ENCODE results near the gene NSUN3. TPM values are rescaled to one million over a fixed set of nuclear protein-coding genes. Genes with fewer than 3 reads are reported as not detected.
"Not testable (repeated sequence)": the region's sequence is repeated elsewhere in the genome, so short reads cannot be mapped to it uniquely, and the experiment has no call there.

The NSUN3 gene
- polyA plus RNA-seq, 3 donors from 2014 or later = 12.1 to 16.1 (median 14.2) TPM

- Mint-ChIP-seq H3K4me3 (peak overlapping the region in 2 of 5 donors; percentile 59 to 68), H3K9me3 (peaks cover 0 to 10% (median 0%) of the 10 kb centered on the region in 6 donors), H3K4me1 (peaks cover 59 to 76% of the 10 kb centered on the region in 2 donors), H3K27ac (peak overlapping the region; percentile 60 to 94 (median 80)), H3K36me3 (peaks cover 8 to 25% (median 16%) of the 10 kb centered on the region in 3 donors), H3K27me3 (ENCODE audit: low read depth in 3 of 3) (peaks cover 0 to 2% (median 2%) of the 10 kb centered on the region in 3 donors)
- DNase-seq = no peak
Observed at GRCh38 chr3:94082391-94082937, 19.6 kb downstream of the NSUN3 start.

DNA sequence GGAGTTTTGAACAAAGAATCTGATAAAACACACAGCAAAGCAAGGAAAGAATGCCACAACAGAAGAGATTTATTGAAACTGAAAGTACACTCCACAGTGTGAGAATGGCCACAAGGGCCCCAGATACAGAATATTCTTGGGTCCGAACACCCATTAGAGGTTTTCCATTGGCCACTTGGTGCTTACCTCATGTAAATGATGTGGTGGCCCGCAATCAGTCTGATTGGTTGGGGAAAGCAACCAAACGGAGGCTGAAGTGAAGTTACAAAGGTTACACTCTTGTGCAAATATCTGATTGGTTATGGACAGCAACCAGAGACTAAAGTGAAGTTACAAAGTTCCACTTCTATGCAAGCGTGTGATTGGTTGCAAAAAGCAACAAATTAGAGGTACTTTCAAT lies 20.4 kb downstream of the NSUN3 start:
- peaks cover 54 to 76% of the 10 kb centered on the region in 2 donors for H3K4me1 Mint-ChIP-seq
- peak overlapping the region; percentile 60 to 89 (median 80) for H3K27ac Mint-ChIP-seq
- H3K9me3 Mint-ChIP-seq = peaks cover 0 to 3% (median 0%) of the 10 kb centered on the region in 6 donors
- peaks cover 4 to 23% (median 11%) of the 10 kb centered on the region in 3 donors for H3K36me3 Mint-ChIP-seq
- H3K27me3 Mint-ChIP-seq (ENCODE audit: low read depth in 3 of 3) = peaks cover 0 to 2% (median 2%) of the 10 kb centered on the region in 3 donors
- peak overlapping the region; percentile 59 to 72 (median 61) for H3K4me3 Mint-ChIP-seq
- DNase-seq = peak; percentile 46 to 55 (median 48)

- H3K4me1 Mint-ChIP-seq = peaks cover 2 to 19% of the 10 kb centered on the region in 2 donors
Observed at GRCh38 chr3:94089126-94089525, 26.3 kb downstream of the NSUN3 start.

GRCh38 chr3:94092086-94092485 lies 29.2 kb downstream of the NSUN3 start:
- Mint-ChIP-seq H3K4me3 (no peak overlapping the region), H3K27ac (peak overlapping the region in 1 of 6 donors; percentile 14), H3K4me1 (peaks cover 0 to 9% of the 10 kb centered on the region in 2 donors), H3K9me3 (no peaks in the 10 kb centered on the region), H3K27me3 (ENCODE audit: low read depth in 3 of 3) (no peaks in the 10 kb centered on the region), H3K36me3 (peaks cover 18 to 52% (median 42%) of the 10 kb centered on the region in 3 donors)
- no peak for DNase-seq

More at GRCh38 chr3:94089126-94089525, 26.3 kb downstream of the NSUN3 start:
- peaks cover 0 to 2% (median 0%) of the 10 kb centered on the region in 3 donors for H3K27me3 Mint-ChIP-seq (ENCODE audit: low read depth in 3 of 3)
- H3K36me3 Mint-ChIP-seq = peaks cover 20 to 47% (median 31%) of the 10 kb centered on the region in 3 donors
- peak overlapping the region in 1 of 6 donors; percentile 13 for H3K27ac Mint-ChIP-seq
- no peaks in the 10 kb centered on the region for H3K9me3 Mint-ChIP-seq
- H3K4me3 Mint-ChIP-seq = no peak overlapping the region
- no peak for DNase-seq

DNA sequence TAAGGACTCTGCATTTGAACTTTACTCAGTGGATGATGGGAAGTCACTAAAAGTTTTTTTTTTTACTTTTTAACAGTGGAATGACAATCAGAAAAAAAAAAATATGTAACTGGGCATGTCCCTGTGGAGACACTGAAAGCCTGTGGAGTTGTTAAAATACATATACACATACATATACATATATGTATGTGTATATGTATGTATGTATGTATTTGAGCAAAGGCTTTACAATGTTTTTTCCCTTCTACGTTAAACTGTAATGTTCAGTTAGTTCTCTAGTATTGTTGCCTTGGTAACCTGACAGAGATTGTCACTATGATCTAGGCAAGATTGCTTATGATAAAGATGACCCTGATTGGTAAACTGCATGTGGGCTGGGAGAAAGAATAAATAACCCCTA lies 30.3 kb downstream of the NSUN3 start:
- peaks cover 0 to 2% (median 0%) of the 10 kb centered on the region in 3 donors for H3K27me3 Mint-ChIP-seq (ENCODE audit: low read depth in 3 of 3)
- peaks cover 0 to 3% of the 10 kb centered on the region in 2 donors for H3K4me1 Mint-ChIP-seq
- H3K9me3 Mint-ChIP-seq = no peaks in the 10 kb centered on the region
- H3K36me3 Mint-ChIP-seq = peaks cover 27 to 58% (median 49%) of the 10 kb centered on the region in 3 donors
- H3K4me3 Mint-ChIP-seq = no peak overlapping the region
- no peak for DNase-seq
- peak overlapping the region in 2 of 6 donors; percentile 47 to 56 for H3K27ac Mint-ChIP-seq

GRCh38 chr3:94095111-94095510 lies 32.2 kb downstream of the NSUN3 start:
- peak overlapping the region in 1 of 6 donors; percentile 29 for H3K27ac Mint-ChIP-seq
- H3K4me1 Mint-ChIP-seq = no peaks in the 10 kb centered on the region
- peaks cover 23 to 54% (median 50%) of the 10 kb centered on the region in 3 donors for H3K36me3 Mint-ChIP-seq
- peaks cover 0 to 2% (median 0%) of the 10 kb centered on the region in 3 donors for H3K27me3 Mint-ChIP-seq (ENCODE audit: low read depth in 3 of 3)
- no peak overlapping the region for H3K4me3 Mint-ChIP-seq
- no peaks in the 10 kb centered on the region for H3K9me3 Mint-ChIP-seq
- DNase-seq = no peak

DNA sequence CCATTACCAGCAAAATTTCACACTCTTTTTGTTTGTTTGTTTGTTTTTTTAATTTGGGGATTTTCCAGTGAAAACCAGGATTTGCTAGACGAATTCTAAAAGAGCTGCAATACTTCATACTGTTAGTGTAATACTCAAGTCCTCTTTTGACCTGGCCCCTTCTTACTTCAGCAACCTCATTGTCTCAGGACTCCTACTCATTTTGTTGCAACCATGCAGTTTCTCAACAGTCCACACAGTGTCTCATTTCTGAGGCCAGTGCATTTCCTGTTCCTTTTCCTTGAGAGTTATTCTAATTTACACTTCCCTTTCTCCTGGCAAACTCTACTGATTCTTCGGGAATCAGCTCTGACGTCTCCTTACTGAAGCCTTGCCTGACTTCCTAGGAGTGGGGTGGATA lies 35.6 kb downstream of the NSUN3 start:
- Mint-ChIP-seq H3K9me3 (no peaks in the 10 kb centered on the region), H3K27me3 (ENCODE audit: low read depth in 3 of 3) (peaks cover 0 to 2% (median 0%) of the 10 kb centered on the region in 3 donors), H3K36me3 (peaks cover 24 to 48% (median 39%) of the 10 kb centered on the region in 3 donors), H3K4me3 (no peak overlapping the region), H3K4me1 (no peaks in the 10 kb centered on the region), H3K27ac (peak overlapping the region in 2 of 6 donors; percentile 0 to 6)
- no peak for DNase-seq

DNA sequence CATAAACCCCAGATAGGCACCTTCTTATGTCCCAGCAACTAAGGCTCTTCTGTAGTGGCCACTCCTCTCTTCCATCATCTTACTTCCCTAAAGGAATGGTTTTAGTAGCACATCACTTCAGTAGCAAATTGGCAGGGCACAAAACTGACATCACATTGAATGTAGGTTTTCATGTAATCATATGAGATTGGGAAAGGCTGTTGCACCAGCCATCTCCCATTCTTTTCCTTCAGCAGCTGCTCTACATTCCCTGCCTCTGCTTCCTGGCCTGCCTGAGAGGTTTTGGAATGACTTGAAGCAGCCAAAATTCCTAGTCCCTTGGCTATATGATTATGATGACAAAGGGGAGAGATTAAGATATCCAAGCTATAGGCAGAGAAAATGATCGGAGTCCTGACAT lies 36.5 kb downstream of the NSUN3 start:
- H3K4me1 Mint-ChIP-seq = no peaks in the 10 kb centered on the region
- peaks cover 0 to 2% (median 0%) of the 10 kb centered on the region in 3 donors for H3K27me3 Mint-ChIP-seq (ENCODE audit: low read depth in 3 of 3)
- no peak overlapping the region for H3K4me3 Mint-ChIP-seq
- no peaks in the 10 kb centered on the region for H3K9me3 Mint-ChIP-seq
- peak overlapping the region in 2 of 6 donors; percentile 12 to 15 for H3K27ac Mint-ChIP-seq
- peaks cover 22 to 48% (median 37%) of the 10 kb centered on the region in 3 donors for H3K36me3 Mint-ChIP-seq
- DNase-seq = no peak

- Mint-ChIP-seq H3K36me3 (peaks cover 19 to 42% (median 34%) of the 10 kb centered on the region in 3 donors), H3K27ac (no peak overlapping the region), H3K4me3 (no peak overlapping the region), H3K27me3 (ENCODE audit: low read depth in 3 of 3) (peaks cover 0 to 2% (median 0%) of the 10 kb centered on the region in 3 donors), H3K4me1 (no peaks in the 10 kb centered on the region), H3K9me3 (no peaks in the 10 kb centered on the region)
- no peak for DNase-seq
Observed at GRCh38 chr3:94101860-94102259, 39.0 kb downstream of the NSUN3 start.

GRCh38 chr3:94106268-94106667 lies 43.4 kb downstream of the NSUN3 start:
- H3K36me3 Mint-ChIP-seq = peaks cover 7 to 23% (median 13%) of the 10 kb centered on the region in 3 donors
- no peaks in the 10 kb centered on the region for H3K4me1 Mint-ChIP-seq
- no peaks in the 10 kb centered on the region for H3K27me3 Mint-ChIP-seq (ENCODE audit: low read depth in 3 of 3)
- no peak overlapping the region for H3K4me3 Mint-ChIP-seq
- H3K27ac Mint-ChIP-seq = peak overlapping the region in 2 of 6 donors; percentile 44 to 80
- H3K9me3 Mint-ChIP-seq = no peaks in the 10 kb centered on the region
- DNase-seq = no peak

GRCh38 chr3:94110232-94110631 lies 47.4 kb downstream of the NSUN3 start:
- H3K36me3 Mint-ChIP-seq = peaks cover 10 to 25% (median 24%) of the 10 kb centered on the region in 3 donors
- H3K27me3 Mint-ChIP-seq (ENCODE audit: low read depth in 3 of 3) = not testable (repeated sequence)

GRCh38 chr3:94110854-94111253 lies 48.0 kb downstream of the NSUN3 start:
- no peaks in the 10 kb centered on the region for H3K27me3 Mint-ChIP-seq (ENCODE audit: low read depth in 3 of 3)

More at GRCh38 chr3:94110232-94110631, 47.4 kb downstream of the NSUN3 start:
- H3K4me1 Mint-ChIP-seq, DNase-seq, H3K4me3 Mint-ChIP-seq, H3K9me3 Mint-ChIP-seq: not testable (repeated sequence)
- H3K27ac Mint-ChIP-seq = peak overlapping the region in 1 of 6 donors; percentile 27

GRCh38 chr3:94114666-94115065 lies 51.8 kb downstream of the NSUN3 start:
- no peak for DNase-seq
- peaks cover 5 to 27% of the 10 kb centered on the region in 2 donors for H3K4me1 Mint-ChIP-seq
- no peaks in the 10 kb centered on the region for H3K9me3 Mint-ChIP-seq
- H3K4me3 Mint-ChIP-seq = no peak overlapping the region
- H3K36me3 Mint-ChIP-seq = peaks cover 6 to 16% (median 14%) of the 10 kb centered on the region in 3 donors
- H3K27me3 Mint-ChIP-seq (ENCODE audit: low read depth in 3 of 3) = no peaks in the 10 kb centered on the region
- H3K27ac Mint-ChIP-seq = peak overlapping the region in 1 of 6 donors; percentile 8

More at GRCh38 chr3:94110854-94111253, 48.0 kb downstream of the NSUN3 start:
- Mint-ChIP-seq H3K27ac (no peak overlapping the region), H3K36me3 (peaks cover 10 to 24% (median 23%) of the 10 kb centered on the region in 3 donors), H3K4me3 (no peak overlapping the region), H3K9me3 (no peaks in the 10 kb centered on the region), H3K4me1 (peaks cover 0 to 7% of the 10 kb centered on the region in 2 donors)
- DNase-seq = no peak

DNA sequence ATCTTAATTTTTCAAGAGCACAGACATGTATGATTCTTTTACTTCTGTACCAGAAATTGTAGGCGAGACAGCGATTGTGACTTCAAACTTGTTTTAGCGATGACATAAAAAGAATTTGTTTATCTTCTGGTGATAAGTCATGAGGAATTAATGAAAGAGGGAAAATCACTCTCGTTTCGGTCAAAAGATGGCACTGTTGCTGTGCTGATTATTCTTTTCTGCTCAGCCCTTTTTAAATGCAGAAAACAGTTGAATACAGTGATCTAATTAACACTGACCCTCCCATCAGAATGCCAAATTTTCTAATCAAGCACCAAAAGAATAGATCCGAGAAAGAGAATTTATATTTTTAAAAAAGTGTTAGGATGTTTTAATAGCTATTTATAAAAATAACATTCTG lies 52.6 kb downstream of the NSUN3 start:
- H3K4me3 Mint-ChIP-seq = no peak overlapping the region
- H3K9me3 Mint-ChIP-seq = no peaks in the 10 kb centered on the region
- DNase-seq = no peak
- no peaks in the 10 kb centered on the region for H3K27me3 Mint-ChIP-seq (ENCODE audit: low read depth in 3 of 3)
- H3K4me1 Mint-ChIP-seq = peaks cover 5 to 29% of the 10 kb centered on the region in 2 donors
- peak overlapping the region in 1 of 6 donors; percentile 23 for H3K27ac Mint-ChIP-seq
- peaks cover 6 to 14% (median 13%) of the 10 kb centered on the region in 3 donors for H3K36me3 Mint-ChIP-seq

Data from immature natural killer cell (primary cell).